A673 (cell line): ENCODE results near the gene TRPC4AP. TPM values are rescaled to one million over a fixed set of nuclear protein-coding genes. Genes with fewer than 3 reads are reported as not detected.

Experiments
- BruUV-seq: library from RNA; stranded (reverse); fragments of 400-500 nt; replicated peaks from 2 replicates; lab custom pipeline; 2021; lab: Mats Ljungman, UMichigan
- CTCF ChIA-PET: fragments of 300-600 bp; sonication (Branson Sonifier 250); formaldehyde crosslinking; loops from one replicate; lab custom pipeline; 2022; ENCODE audit warnings: antibody characterized with exemption; lab: Charles Lee
- POLR2A ChIA-PET: fragments of 300-600 bp; sonication (Branson Sonifier 250); formaldehyde crosslinking; loops from one replicate; lab custom pipeline; 2022; ENCODE audit warnings: antibody characterized with exemption; ENCODE audit not compliant: low non-redundant PET; lab: Charles Lee
- DNase-seq: peaks from one replicate; pipeline ENCODE4 v3.0.0-alpha.2; 2015; ENCODE audit warnings: low spot score
- H3K27ac ChIP-seq: fragments of 200-600 bp; sonication (generic); 2 replicates; pipeline ENCODE4 v1.5.1; 2016; ENCODE audit warnings: mixed run types, low read depth, mild to moderate bottlenecking, mixed read lengths, antibody characterized with exemption, low read length; ENCODE audit not compliant: poor library complexity, severe bottlenecking
- H3K27me3 ChIP-seq: fragments of 200-600 bp; sonication (generic); replicated peaks from 2 replicates; pipeline ENCODE4 v1.6.1; 2017; ENCODE audit warnings: mixed run types, low read depth, mild to moderate bottlenecking, mixed read lengths, antibody characterized with exemption, low read length; ENCODE audit not compliant: insufficient read depth, poor library complexity
- H3K36me3 ChIP-seq: fragments of 200-600 bp; sonication (generic); 2 replicates; pipeline ENCODE4 v1.6.1; 2016; ENCODE audit warnings: mixed run types, mild to moderate bottlenecking, mixed read lengths, antibody characterized with exemption, low read length; ENCODE audit not compliant: insufficient read depth, poor library complexity, severe bottlenecking
- H3K4me1 ChIP-seq: fragments of 200-600 bp; sonication (generic); 2 replicates; pipeline ENCODE4 v1.6.1; 2017; ENCODE audit warnings: mixed run types, mild to moderate bottlenecking, mixed read lengths, antibody characterized with exemption, low read length; ENCODE audit not compliant: insufficient read depth, poor library complexity, severe bottlenecking
- H3K4me3 ChIP-seq: fragments of 200-600 bp; sonication (generic); 2 replicates; pipeline ENCODE4 v1.5.1; 2016; ENCODE audit warnings: low read depth, mixed run types, mild to moderate bottlenecking, mixed read lengths, low read length; ENCODE audit not compliant: poor library complexity, severe bottlenecking
- H3K9me3 ChIP-seq: fragments of 200-600 bp; sonication (generic); 2 replicates; pipeline ENCODE4 v1.6.1; 2016; ENCODE audit warnings: mixed run types, low read depth, mild to moderate bottlenecking, mixed read lengths, antibody characterized with exemption, low read length; ENCODE audit not compliant: poor library complexity, severe bottlenecking
- EZH2 ChIP-seq: fragments of 200-600 bp; sonication (generic); IDR thresholded peaks from 2 replicates; pipeline ENCODE4 v1.6.1; 2017; ENCODE audit warnings: borderline replicate concordance, low read depth, mild to moderate bottlenecking, mixed read lengths, antibody characterized with exemption, low read length; ENCODE audit not compliant: poor library complexity, severe bottlenecking
- intact Hi-C: fragments of 100-400 bp; cut with micrococcal nuclease; formaldehyde crosslinking; loops from one replicate; pipeline ENCODE4 v1.10.0; 2022; ENCODE audit not compliant: unreplicated experiment
- total RNA-seq: library from RNA; stranded (reverse); gene quantifications from 2 replicates; pipeline ENCODE4 v1.2.3, GENCODE V29; 2021
- TF ChIP-seq, protein P1 (sequence below): fragments of 300-800, 200-600 bp; sonication (generic); conservative IDR thresholded peaks from 2 replicates; pipeline ENCODE4 v1.5.1; 2017; ENCODE audit warnings: low read depth, mild to moderate bottlenecking, antibody characterized with exemption, low read length, moderate library complexity, mixed read lengths

Gene TRPC4AP
- total RNA-seq, 1 experiment from 2014 or later: 34.6 TPM

DNA sequence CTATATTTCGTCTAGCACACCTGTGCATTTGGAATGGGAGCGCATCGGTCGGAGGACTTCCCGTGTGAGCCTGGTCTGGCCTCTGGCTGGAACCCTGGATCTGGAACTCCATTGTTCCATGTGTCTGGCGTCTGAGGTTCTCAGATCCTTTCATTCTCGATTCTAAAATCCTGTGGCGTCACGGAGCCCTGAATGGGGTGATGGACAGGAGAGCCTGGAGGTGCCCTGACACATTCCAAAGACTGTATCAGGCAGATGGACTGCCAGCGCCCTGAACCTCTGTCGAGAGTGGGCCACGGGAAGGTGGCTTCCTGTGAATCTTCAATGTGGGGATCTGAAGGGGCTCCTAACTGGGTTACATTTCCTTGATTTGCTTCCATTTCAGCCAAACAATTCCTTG is 116.3 kb downstream of the TRPC4AP start:
- Histone ChIP-seq H3K27me3 (no peaks in the 10 kb centered on the region), H3K27ac (no peak overlapping the region), H3K36me3 (no peaks in the 10 kb centered on the region), H3K9me3 (no peaks in the 10 kb centered on the region), H3K4me1 (no peaks in the 10 kb centered on the region), H3K4me3 (no peak overlapping the region)
- intact Hi-C loops: no loop called here
- ChIA-PET CTCF (no interaction called here), POLR2A (interaction anchor here (0.6 kb wide), 1 partner anchor 299 kb away, joined by 3 read pairs; no protein-coding TSS in a partner anchor)
- DNase-seq: no peak
- BruUV-seq: no TSS peak
- TF ChIP-seq EZH2: no peak
- TF ChIP-seq, protein P1, sequence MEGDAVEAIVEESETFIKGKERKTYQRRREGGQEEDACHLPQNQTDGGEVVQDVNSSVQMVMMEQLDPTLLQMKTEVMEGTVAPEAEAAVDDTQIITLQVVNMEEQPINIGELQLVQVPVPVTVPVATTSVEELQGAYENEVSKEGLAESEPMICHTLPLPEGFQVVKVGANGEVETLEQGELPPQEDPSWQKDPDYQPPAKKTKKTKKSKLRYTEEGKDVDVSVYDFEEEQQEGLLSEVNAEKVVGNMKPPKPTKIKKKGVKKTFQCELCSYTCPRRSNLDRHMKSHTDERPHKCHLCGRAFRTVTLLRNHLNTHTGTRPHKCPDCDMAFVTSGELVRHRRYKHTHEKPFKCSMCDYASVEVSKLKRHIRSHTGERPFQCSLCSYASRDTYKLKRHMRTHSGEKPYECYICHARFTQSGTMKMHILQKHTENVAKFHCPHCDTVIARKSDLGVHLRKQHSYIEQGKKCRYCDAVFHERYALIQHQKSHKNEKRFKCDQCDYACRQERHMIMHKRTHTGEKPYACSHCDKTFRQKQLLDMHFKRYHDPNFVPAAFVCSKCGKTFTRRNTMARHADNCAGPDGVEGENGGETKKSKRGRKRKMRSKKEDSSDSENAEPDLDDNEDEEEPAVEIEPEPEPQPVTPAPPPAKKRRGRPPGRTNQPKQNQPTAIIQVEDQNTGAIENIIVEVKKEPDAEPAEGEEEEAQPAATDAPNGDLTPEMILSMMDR: no peak

GRCh38 chr20:34974246-34974645 is 118.4 kb downstream of the TRPC4AP start:
- CTCF ChIA-PET: no interaction called here
- no TSS peak for BruUV-seq
- H3K27me3 ChIP-seq: no peaks in the 10 kb centered on the region
- no peaks in the 10 kb centered on the region for H3K36me3 ChIP-seq
- no peak for DNase-seq
- intact Hi-C loops: no loop called here
- H3K4me1 ChIP-seq: no peaks in the 10 kb centered on the region
- no peak overlapping the region for H3K27ac ChIP-seq
- no peaks in the 10 kb centered on the region for H3K9me3 ChIP-seq
- H3K4me3 ChIP-seq: no peak overlapping the region
- POLR2A ChIA-PET: no interaction called here
- TF ChIP-seq EZH2: no peak
- TF ChIP-seq, protein P1: no peak

DNA sequence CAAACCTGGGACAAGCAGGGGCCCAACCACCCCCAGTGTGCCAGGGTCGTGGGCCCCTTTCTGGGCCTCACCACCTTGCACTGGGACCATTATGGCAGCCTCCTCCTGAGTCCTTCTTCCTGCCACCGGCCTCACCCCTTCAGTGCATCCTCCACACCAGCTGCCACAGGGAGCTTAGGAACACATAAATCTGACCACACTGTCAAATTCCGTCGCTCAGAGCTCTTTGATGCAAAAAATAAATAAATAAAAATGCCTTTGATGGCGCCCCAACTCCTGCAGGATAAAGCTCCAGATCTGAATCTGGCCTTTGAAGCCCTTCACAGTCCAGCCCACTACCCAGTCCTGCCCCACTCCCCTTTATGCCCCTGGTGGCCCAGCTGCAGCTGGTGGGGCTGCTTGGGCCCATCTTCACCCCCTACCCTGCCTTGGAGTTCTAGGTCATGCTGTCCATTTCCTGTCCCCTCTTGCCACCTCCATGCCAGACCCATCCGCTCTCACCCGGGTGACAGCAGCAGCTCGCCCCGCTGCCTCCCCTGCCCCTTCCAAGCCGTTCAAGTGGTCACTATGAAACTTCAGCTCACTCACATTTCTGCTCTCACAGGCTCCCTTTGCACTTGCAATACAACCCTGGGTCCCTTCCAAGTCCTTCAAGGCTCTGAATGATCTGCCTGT is 120.9 kb downstream of the TRPC4AP start:
- no peaks in the 10 kb centered on the region for H3K9me3 ChIP-seq
- POLR2A ChIA-PET: no interaction called here
- TF ChIP-seq, protein P1: no peak
- no peak for TF ChIP-seq EZH2
- H3K4me1 ChIP-seq: no peaks in the 10 kb centered on the region
- DNase-seq: no peak
- H3K27me3 ChIP-seq: no peaks in the 10 kb centered on the region
- H3K27ac ChIP-seq: no peak overlapping the region
- BruUV-seq: no TSS peak
- H3K36me3 ChIP-seq: no peaks in the 10 kb centered on the region
- intact Hi-C loops: no loop called here
- no peak overlapping the region for H3K4me3 ChIP-seq
- CTCF ChIA-PET: no interaction called here
